ENCODE results near the gene CENPI.
"Not testable (repeated sequence)": the region's sequence is repeated elsewhere in the genome, so short reads cannot be mapped to it uniquely, and the experiment has no call there.

The CENPI gene

GRCh38 chrX:101097546-101098453 lies at the start of gene CENPI:
Gene CENPI (plus strand): TSS chrX:101098204. CDS start chrX:101101071, 2,867 bp downstream.
- peak; percentile 47 to 80 (median 63) for DNase-seq (ENCODE audit: low read depth in 2 of 3, low spot score in 2 of 3)

- no peak for DNase-seq (ENCODE audit: low read depth in 2 of 3, low spot score in 2 of 3)
Measured at GRCh38 chrX:101051153-101051548, 46.9 kb upstream of the CENPI start.

GRCh38 chrX:101051549-101052302 lies 46.3 kb upstream of the CENPI start, which contains the start of gene TRMT2B:
Gene TRMT2B (minus strand): TSS chrX:101052111. CDS start chrX:101042289, 9,822 bp downstream.
- DNase-seq (ENCODE audit: low read depth in 2 of 3, low spot score in 2 of 3) = peak; percentile 28 to 47 (median 38)

GRCh38 chrX:101056551-101056950 lies 41.5 kb upstream of the CENPI start:
- not testable (repeated sequence) for DNase-seq (ENCODE audit: low read depth in 2 of 3, low spot score in 2 of 3)

GRCh38 chrX:101057093-101057714 lies 40.8 kb upstream of the CENPI start:
- no peak for DNase-seq (ENCODE audit: low read depth in 2 of 3, low spot score in 2 of 3)

GRCh38 chrX:101062176-101062575 lies 35.8 kb upstream of the CENPI start:
- no peak for DNase-seq (ENCODE audit: low read depth in 2 of 3, low spot score in 2 of 3)

- no peak for DNase-seq (ENCODE audit: low read depth in 2 of 3, low spot score in 2 of 3)
Measured at GRCh38 chrX:101071582-101071981, 26.4 kb upstream of the CENPI start.

GRCh38 chrX:101078716-101079598 lies 19.0 kb upstream of the CENPI start, which contains the start of gene TMEM35A:
Gene TMEM35A (plus strand): TSS chrX:101078879. CDS start chrX:101079003, 124 bp downstream.
- DNase-seq (ENCODE audit: low read depth in 2 of 3, low spot score in 2 of 3) = no peak

- no peak for DNase-seq (ENCODE audit: low read depth in 2 of 3, low spot score in 2 of 3)
Measured at GRCh38 chrX:101079736-101080270, 18.2 kb upstream of the CENPI start.

- no peak for DNase-seq (ENCODE audit: low read depth in 2 of 3, low spot score in 2 of 3)
Measured at GRCh38 chrX:101080326-101081124, 17.5 kb upstream of the CENPI start.

GRCh38 chrX:101081231-101081630 lies 16.8 kb upstream of the CENPI start:
- no peak for DNase-seq (ENCODE audit: low read depth in 2 of 3, low spot score in 2 of 3)

GRCh38 chrX:101091817-101092216 lies 6.2 kb upstream of the CENPI start:
- no peak for DNase-seq (ENCODE audit: low read depth in 2 of 3, low spot score in 2 of 3)

GRCh38 chrX:101108284-101108683 lies 10.3 kb downstream of the CENPI start:
- no peak for DNase-seq (ENCODE audit: low read depth in 2 of 3, low spot score in 2 of 3)

- DNase-seq (ENCODE audit: low read depth in 2 of 3, low spot score in 2 of 3) = no peak
Measured at GRCh38 chrX:101117701-101118100, 19.7 kb downstream of the CENPI start.

- DNase-seq (ENCODE audit: low read depth in 2 of 3, low spot score in 2 of 3) = no peak
Measured at GRCh38 chrX:101136235-101136634, 38.2 kb downstream of the CENPI start.
